ENCODE data around the gene SLC39A11. TPM values are rescaled to one million over a fixed set of nuclear protein-coding genes. Genes with fewer than 3 reads are reported as not detected.

Gene SLC39A11
- total and polyA plus RNA-seq, 2 of the 13 experiments (the other 11 are each of a cell fraction or from before 2014, with no cell fraction given) = 17.2 to 31.5 TPM

DNA sequence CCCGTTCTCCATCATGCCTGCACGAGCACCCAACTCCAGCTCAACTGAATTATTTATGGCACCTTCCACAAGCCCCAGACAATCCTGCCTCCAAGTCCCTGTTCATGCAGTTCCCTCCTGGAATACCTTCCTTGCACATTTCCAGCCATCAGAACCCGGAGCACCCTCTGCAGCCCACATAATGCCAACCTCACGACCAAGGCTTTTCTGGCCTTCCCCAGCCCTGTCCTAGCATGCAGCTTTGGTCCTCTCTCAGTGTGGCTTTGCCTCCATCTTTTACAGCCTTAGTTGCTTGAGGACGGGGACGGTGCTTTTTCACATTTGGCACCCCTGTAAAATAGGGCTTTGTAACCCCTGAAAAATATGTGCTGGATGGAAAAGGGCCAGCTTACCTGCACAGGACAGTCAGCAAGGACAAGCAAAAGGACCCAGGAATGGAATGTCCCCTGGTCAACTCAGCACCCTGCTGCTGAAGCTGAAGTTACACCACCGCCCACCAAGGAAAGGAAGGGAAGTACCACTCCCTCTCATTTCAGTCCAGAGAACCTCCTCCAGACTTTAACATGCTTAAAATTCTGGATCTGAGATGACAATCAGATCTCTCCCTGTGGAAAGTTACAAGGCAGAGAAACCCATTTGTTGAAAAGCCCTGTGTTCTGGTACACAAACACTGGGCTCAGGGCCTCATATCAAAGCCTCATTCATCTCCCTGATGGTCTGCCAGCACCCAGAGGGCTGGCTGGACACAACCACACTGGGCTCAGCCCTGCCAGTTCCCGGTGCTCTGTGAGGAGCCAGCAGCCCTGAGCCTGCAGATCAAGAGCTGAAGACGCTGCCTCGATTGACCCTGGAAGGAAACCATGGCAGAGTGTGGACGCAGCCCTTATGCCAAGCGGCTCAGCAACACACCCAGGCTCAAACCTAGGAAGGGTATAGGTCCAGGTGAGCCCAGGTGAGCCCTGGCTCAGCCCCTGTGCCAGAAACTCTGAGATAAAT, 2.9 kb downstream of the SLC39A11 start (continued):
- TF ChIP-seq, protein P1, sequence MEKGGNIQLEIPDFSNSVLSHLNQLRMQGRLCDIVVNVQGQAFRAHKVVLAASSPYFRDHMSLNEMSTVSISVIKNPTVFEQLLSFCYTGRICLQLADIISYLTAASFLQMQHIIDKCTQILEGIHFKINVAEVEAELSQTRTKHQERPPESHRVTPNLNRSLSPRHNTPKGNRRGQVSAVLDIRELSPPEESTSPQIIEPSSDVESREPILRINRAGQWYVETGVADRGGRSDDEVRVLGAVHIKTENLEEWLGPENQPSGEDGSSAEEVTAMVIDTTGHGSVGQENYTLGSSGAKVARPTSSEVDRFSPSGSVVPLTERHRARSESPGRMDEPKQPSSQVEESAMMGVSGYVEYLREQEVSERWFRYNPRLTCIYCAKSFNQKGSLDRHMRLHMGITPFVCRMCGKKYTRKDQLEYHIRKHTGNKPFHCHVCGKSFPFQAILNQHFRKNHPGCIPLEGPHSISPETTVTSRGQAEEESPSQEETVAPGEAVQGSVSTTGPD (CRISPR knock-in tag; IDR thresholded peaks at IDR 0.05) = no peak
- no peak for TF ChIP-seq HNRNPUL1 (IDR thresholded peaks at IDR 0.05; ENCODE audit: low read depth, low read length)

DNA sequence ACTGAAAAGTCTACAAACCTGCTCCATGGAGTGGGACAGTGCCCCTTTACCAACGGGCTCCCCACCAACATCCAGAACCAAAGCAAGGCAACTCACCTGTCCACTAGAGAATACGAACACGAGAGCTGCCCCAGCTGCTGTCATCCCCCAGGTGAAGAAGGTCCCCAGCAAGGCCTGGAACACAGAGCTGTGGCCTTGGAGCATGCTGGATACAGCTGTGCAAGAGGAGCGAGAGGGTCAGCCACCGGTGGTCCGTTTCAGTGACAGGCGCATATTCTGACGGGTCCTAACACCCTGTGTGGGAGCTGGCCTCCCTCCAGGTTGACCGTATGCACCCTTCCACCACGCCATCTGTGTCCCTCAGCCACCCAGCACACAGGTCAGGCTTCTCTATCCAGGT, 3.9 kb downstream of the SLC39A11 start:
- ATAC-seq (no peak), DNase-seq (ENCODE audit: low spot score) (no peak), FAIRE-seq (no peak)
- Histone ChIP-seq H3K9me3 (ENCODE audit: low read length) (no peaks in the 10 kb centered on the region), H3K27ac (ENCODE audit: extremely low read length, insufficient read depth, low read length) (no peak overlapping the region), H3K9ac (ENCODE audit: insufficient read depth, low read depth, low read length) (no peak overlapping the region), H3K27me3 (ENCODE audit: control insufficient read depth in 1 of 2, insufficient read depth in 2 of 2, low read length in 2 of 2) (no peaks in the 10 kb centered on the region; a peak in 1 of 5 replicates), H2AFZ (ENCODE audit: low read length) (no peak overlapping the region), H3K4me2 (ENCODE audit: low read depth, low read length) (no peak overlapping the region), H3K4me1 (ENCODE audit: insufficient read depth, low read length) (peaks cover 48% of the 10 kb centered on the region), H3K36me3 (replicated peaks in 1 of 2; ENCODE audit: control insufficient read depth in 1 of 2, insufficient read depth in 2 of 2, low read length in 2 of 2) (peaks cover 2 to 20% of the 10 kb centered on the region in 2 experiments), H3K79me2 (ENCODE audit: insufficient read depth, low read length) (peaks cover 9% of the 10 kb centered on the region), H4K20me1 (ENCODE audit: insufficient read depth, low read length) (no peaks in the 10 kb centered on the region), H3K4me3 (replicated peaks in 1 of 3; ENCODE audit: insufficient read depth in 1 of 3, low read depth in 2 of 3, low read length in 3 of 3) (no peak overlapping the region)
- in situ Hi-C loops (cut with HindIII; ENCODE audit: extremely low pct_ligation_motif_present, low pct_unique_long_range_greater_than_20kb) = no loop called here
- WGBS (ENCODE audit: low lambda C conversion rate) = 97% methylated on average over 10 of the region's 10 CpGs
- BruUV-seq (replicated peaks) = no TSS peak
- intact Hi-C loops (cut with micrococcal nuclease; ENCODE audit: unreplicated experiment) = no loop called here
- ChIA-PET CTCF (ENCODE audit: low intra/inter-chr PET ratio, low total read pairs) (no interaction called here), POLR2A (interaction anchor here (0.6 kb wide), 1 partner anchor 28 kb away, joined by 4 read pairs; no protein-coding TSS in a partner anchor)
- TF ChIP-seq ZNF557 (CRISPR knock-in tag; IDR thresholded peaks at IDR 0.05) = no peak
- TF ChIP-seq ZNF780A (CRISPR knock-in tag; IDR thresholded peaks at IDR 0.05) = no peak
- no peak for TF ChIP-seq KMT2B (CRISPR knock-in tag; IDR thresholded peaks at IDR 0.05)
- TF ChIP-seq, protein P2, sequence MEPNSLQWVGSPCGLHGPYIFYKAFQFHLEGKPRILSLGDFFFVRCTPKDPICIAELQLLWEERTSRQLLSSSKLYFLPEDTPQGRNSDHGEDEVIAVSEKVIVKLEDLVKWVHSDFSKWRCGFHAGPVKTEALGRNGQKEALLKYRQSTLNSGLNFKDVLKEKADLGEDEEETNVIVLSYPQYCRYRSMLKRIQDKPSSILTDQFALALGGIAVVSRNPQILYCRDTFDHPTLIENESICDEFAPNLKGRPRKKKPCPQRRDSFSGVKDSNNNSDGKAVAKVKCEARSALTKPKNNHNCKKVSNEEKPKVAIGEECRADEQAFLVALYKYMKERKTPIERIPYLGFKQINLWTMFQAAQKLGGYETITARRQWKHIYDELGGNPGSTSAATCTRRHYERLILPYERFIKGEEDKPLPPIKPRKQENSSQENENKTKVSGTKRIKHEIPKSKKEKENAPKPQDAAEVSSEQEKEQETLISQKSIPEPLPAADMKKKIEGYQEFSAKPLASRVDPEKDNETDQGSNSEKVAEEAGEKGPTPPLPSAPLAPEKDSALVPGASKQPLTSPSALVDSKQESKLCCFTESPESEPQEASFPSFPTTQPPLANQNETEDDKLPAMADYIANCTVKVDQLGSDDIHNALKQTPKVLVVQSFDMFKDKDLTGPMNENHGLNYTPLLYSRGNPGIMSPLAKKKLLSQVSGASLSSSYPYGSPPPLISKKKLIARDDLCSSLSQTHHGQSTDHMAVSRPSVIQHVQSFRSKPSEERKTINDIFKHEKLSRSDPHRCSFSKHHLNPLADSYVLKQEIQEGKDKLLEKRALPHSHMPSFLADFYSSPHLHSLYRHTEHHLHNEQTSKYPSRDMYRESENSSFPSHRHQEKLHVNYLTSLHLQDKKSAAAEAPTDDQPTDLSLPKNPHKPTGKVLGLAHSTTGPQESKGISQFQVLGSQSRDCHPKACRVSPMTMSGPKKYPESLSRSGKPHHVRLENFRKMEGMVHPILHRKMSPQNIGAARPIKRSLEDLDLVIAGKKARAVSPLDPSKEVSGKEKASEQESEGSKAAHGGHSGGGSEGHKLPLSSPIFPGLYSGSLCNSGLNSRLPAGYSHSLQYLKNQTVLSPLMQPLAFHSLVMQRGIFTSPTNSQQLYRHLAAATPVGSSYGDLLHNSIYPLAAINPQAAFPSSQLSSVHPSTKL (CRISPR knock-in tag; IDR thresholded peaks at IDR 0.05) = no peak
- TF ChIP-seq ARNT (IDR thresholded peaks at IDR 0.05) = no peak
- no peak for TF ChIP-seq PAWR (CRISPR knock-in tag; IDR thresholded peaks at IDR 0.05; ENCODE audit: borderline replicate concordance)
- TF ChIP-seq TRIM24 (CRISPR knock-in tag; IDR thresholded peaks at IDR 0.05) = no peak
- no peak for TF ChIP-seq ZFP82 (CRISPR knock-in tag; IDR thresholded peaks at IDR 0.05; ENCODE audit: borderline replicate concordance)
- no peak for TF ChIP-seq EZH2 (conservative IDR thresholded peaks at IDR 0.05; ENCODE audit: low read depth, low read length)
- TF ChIP-seq, protein P3, sequence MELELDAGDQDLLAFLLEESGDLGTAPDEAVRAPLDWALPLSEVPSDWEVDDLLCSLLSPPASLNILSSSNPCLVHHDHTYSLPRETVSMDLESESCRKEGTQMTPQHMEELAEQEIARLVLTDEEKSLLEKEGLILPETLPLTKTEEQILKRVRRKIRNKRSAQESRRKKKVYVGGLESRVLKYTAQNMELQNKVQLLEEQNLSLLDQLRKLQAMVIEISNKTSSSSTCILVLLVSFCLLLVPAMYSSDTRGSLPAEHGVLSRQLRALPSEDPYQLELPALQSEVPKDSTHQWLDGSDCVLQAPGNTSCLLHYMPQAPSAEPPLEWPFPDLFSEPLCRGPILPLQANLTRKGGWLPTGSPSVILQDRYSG (CRISPR knock-in tag; IDR thresholded peaks at IDR 0.05) = no peak
- no peak for TF ChIP-seq ZNF441 (CRISPR knock-in tag; IDR thresholded peaks at IDR 0.05; ENCODE audit: borderline replicate concordance)
- TF ChIP-seq, protein P4, sequence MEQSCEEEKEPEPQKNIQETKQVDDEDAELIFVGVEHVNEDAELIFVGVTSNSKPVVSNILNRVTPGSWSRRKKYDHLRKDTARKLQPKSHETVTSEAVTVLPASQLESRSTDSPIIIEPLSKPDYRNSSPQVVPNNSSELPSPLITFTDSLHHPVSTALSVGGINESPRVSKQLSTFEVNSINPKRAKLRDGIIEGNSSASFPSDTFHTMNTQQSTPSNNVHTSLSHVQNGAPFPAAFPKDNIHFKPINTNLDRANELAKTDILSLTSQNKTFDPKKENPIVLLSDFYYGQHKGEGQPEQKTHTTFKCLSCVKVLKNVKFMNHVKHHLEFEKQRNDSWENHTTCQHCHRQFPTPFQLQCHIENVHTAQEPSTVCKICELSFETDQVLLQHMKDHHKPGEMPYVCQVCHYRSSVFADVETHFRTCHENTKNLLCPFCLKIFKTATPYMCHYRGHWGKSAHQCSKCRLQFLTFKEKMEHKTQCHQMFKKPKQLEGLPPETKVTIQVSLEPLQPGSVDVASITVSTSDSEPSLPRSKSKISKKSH (CRISPR knock-in tag; IDR thresholded peaks at IDR 0.05; ENCODE audit: borderline replicate concordance) = no peak

Measured in HepG2 (cell line).